Renal cortical epithelial cell (primary cell): ENCODE data around the gene PROSER2. TPM values are rescaled to one million over a fixed set of nuclear protein-coding genes. Genes with fewer than 3 reads are reported as not detected.

Experiments used
- DNase-seq: peaks from one replicate; pipeline ENCODE4 v3.0.0-alpha.2; 2011; ENCODE audit warnings: low read depth
- total RNA-seq: library from RNA; depleted of rRNA; stranded (reverse); fragments of >200 nt; gene quantifications from 2 replicates; pipeline ENCODE4 v1.2.3, GENCODE V29; 2014

Gene PROSER2
- 60.9 and 84.9 TPM in 2 replicates for total RNA-seq

- no peak for DNase-seq
Measured at GRCh38 chr10:11823122-11823988, at the start of gene PROSER2. PROSER2 (plus strand) TSS chr10:11823356; CDS start chr10:11852078, 28,722 bp downstream.

- DNase-seq = no peak
Measured at GRCh38 chr10:11773761-11774441, 49.3 kb upstream of the PROSER2 start.

- DNase-seq = no peak
Measured at GRCh38 chr10:11775412-11775811, 47.7 kb upstream of the PROSER2 start.

- peak; percentile 26 for DNase-seq
Measured at GRCh38 chr10:11776080-11776479, 47.1 kb upstream of the PROSER2 start.

- DNase-seq = no peak
Measured at GRCh38 chr10:11781114-11781513, 42.0 kb upstream of the PROSER2 start.

GRCh38 chr10:11782793-11783557 is 40.2 kb upstream of the PROSER2 start:
- peak; percentile 76 for DNase-seq

GRCh38 chr10:11783558-11783865 is 39.6 kb upstream of the PROSER2 start:
- DNase-seq = no peak

- DNase-seq = no peak
Measured at GRCh38 chr10:11787374-11787773, 35.8 kb upstream of the PROSER2 start.

GRCh38 chr10:11787846-11788245 is 35.3 kb upstream of the PROSER2 start:
- DNase-seq = no peak

- DNase-seq = no peak
Measured at GRCh38 chr10:11789306-11789705, 33.9 kb upstream of the PROSER2 start.

- DNase-seq = no peak
Measured at GRCh38 chr10:11789956-11790355, 33.2 kb upstream of the PROSER2 start.

GRCh38 chr10:11793762-11794479 is 29.2 kb upstream of the PROSER2 start:
- DNase-seq = peak; percentile 91

GRCh38 chr10:11794566-11794965 is 28.6 kb upstream of the PROSER2 start:
- DNase-seq = peak; percentile 83

GRCh38 chr10:11795101-11795920 is 27.8 kb upstream of the PROSER2 start:
- no peak for DNase-seq

GRCh38 chr10:11796474-11796873 is 26.7 kb upstream of the PROSER2 start:
- DNase-seq = no peak

- no peak for DNase-seq
Measured at GRCh38 chr10:11797281-11797680, 25.9 kb upstream of the PROSER2 start.

GRCh38 chr10:11797847-11798633 is 25.1 kb upstream of the PROSER2 start:
- DNase-seq = no peak

GRCh38 chr10:11798845-11799735 is 24.1 kb upstream of the PROSER2 start:
- DNase-seq = peak; percentile 79

- no peak for DNase-seq
Measured at GRCh38 chr10:11799736-11800080, 23.4 kb upstream of the PROSER2 start.
